Panc1 (cell line): ENCODE results near the gene CRKL.
"Not testable (repeated sequence)": the region's sequence is repeated elsewhere in the genome, so short reads cannot be mapped to it uniquely, and the experiment has no call there.

Experiments used
- CTCF ChIP-seq: fragments of 450-650 bp; IDR thresholded peaks from 2 replicates; pipeline ENCODE4 v1.5.1; 2017; ENCODE audit warnings: mild to moderate bottlenecking
- POLR2AphosphoS5 ChIP-seq: IDR thresholded peaks from 2 replicates; pipeline ENCODE4 v1.6.1; 2012; ENCODE audit warnings: mild to moderate bottlenecking, low read depth, low read length, moderate library complexity
- SIN3A ChIP-seq: IDR thresholded peaks from 2 replicates; pipeline ENCODE4 v1.6.1; 2012; ENCODE audit warnings: low read depth, mild to moderate bottlenecking, low read length, moderate library complexity, borderline replicate concordance; ENCODE audit not compliant: insufficient read depth

- not testable (repeated sequence) for TF ChIP-seq SIN3A, CTCF, POLR2AphosphoS5
Measured at GRCh38 chr22:20897737-20898136, 19.5 kb upstream of the CRKL start.
